Mucosa of gallbladder (tissue), 1 donor: Measurements from ENCODE around the gene ACER3. TPM values are rescaled to one million over a fixed set of nuclear protein-coding genes. Genes with fewer than 3 reads are reported as not detected.
"Not testable (repeated sequence)": the region's sequence is repeated elsewhere in the genome, so short reads cannot be mapped to it uniquely, and the experiment has no call there.

ENCODE experiments used
- DNase-seq: peaks from one replicate; pipeline ENCODE4 v3.0.0-alpha.2; 2020; ENCODE audit warnings: low spot score
- total RNA-seq: library from RNA; stranded (reverse); gene quantifications from one replicate; pipeline ENCODE4 v1.2.1, GENCODE V29; 2021
- donor health status: DM: no; HTN: no; CAD: no.

Gene ACER3
- total RNA-seq, 1 donor from 2014 or later: 23.5 TPM

DNA sequence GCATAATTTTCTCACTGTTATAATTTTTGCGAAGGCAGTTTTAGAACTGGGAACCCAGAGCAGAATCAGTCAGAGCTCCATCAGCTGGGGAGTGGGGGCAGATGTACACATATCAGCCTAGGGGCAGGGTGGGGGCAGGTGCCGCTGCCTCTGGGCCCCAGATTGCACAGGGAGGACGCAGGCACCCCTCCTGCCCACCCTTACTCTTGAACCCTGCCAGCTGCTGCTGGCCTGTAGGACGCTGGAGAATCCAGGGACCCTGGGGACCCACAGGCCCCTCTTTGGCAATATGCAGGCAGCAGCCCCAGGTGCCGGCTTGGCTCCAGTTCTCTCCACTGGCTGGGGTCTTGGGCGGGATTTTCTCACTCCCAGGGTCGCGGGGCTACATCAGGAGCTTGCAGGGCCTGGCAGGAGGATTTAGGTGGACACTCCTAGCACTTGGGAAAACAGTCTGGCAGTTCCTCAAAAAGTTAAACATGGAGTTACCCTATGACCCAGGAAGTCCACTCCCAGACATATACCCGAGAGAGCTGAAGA is 197.3 kb downstream of the ACER3 start:
- no peak for DNase-seq

DNA sequence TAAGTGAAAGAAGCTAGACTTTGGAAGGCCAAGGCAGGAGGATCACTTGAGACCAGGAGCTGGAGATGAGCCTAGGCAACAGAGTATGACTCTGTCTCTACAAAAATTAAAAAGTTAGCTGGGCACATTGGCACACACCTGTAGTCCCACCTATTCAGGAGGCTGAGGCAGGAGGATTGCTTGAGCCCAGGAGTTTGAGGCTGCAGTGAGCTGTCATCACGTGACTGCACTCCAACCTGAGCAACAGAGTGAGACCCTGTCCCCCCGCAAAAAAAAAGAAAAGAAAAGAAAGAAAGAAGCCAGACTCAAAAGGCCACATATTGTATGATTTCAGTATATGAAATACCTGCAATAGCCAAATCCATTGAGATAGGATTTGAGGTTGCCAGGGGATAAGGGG is 198.2 kb downstream of the ACER3 start:
- no peak for DNase-seq

GRCh38 chr11:77059806-77060205 is 199.1 kb downstream of the ACER3 start:
- DNase-seq: no peak

DNA sequence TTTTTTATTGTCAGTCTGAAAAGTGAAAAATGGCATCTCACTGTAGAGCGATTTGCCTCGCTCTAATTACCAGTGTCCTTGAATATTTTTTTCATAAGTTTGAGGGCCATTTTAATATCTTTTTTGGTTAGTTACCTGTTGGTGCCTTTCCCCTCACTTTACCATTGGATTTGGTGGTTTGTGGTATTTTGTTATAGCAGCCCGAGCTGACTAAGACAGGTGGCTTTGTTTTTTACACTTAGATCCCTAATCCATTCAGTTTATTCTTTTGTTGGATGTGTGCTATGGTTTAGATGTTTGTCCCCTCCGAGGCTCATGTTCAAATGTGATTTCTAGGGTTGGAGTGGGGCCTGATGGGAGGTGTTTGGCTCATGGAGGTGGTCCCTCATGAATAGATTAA is 199.5 kb downstream of the ACER3 start:
- no peak for DNase-seq

GRCh38 chr11:77061258-77061657 is 200.5 kb downstream of the ACER3 start:
- DNase-seq: not testable (repeated sequence)

- no peak for DNase-seq
Measured at GRCh38 chr11:77062924-77063323, 202.2 kb downstream of the ACER3 start.

DNA sequence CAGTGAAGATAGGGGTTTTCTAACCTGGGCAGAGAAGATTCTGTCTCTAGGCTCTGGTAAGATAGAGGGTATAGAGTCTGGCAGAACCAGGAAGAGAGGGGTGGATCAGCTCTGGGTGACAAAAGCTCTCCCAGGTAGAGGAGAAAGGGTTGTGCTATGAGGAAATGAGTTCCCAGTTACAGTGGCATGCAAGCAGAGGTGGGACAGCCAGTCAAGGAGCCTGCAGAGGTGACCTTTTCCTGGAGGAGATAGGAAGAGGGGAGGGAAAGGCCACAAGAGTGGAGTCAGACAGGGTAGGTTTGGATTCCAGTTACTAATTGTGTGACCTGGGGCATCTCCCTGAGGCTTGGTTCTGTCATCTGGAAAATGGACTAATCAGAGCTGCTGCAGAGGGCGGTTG is 202.7 kb downstream of the ACER3 start:
- DNase-seq: peak; percentile 41

DNA sequence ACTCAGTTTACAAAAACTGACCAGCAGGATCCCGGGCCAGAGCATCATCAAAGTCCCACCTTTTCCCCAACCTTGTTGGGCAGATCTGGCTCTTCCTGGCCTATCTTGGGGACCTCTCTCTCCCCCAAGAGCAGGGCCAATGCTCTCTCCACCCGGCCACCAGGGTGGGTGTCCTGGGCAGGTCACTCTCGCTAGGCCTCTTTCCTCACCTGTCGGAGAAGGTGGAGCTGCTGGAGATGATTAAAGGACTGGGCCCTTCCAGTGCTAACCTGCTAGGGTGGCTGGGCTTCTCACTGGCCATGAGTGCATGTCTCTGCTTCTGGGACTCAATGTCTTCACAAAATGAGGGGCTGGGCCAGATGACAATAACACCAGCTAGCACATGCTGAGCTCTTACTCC is 203.1 kb downstream of the ACER3 start:
- DNase-seq: no peak

GRCh38 chr11:77064648-77065217 is 204.0 kb downstream of the ACER3 start:
- no peak for DNase-seq

DNA sequence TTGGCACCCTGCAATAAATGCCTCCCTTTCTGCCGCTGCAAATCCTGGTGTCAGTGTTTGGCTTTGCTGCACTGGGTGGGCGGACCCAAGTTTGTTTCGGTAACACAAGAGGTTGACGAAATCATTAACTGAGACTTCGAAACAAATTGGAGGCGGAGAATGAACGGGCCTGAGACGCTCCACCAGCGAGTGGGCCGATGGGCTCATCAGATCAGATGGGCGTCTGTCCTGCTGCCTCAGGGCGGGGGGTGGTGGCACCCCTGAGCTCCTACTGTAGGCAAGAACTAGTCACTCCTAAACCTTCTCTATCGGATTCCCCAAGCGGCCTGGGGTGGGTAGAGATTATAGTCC is 205.1 kb downstream of the ACER3 start:
- peak; percentile 39 for DNase-seq

GRCh38 chr11:77066229-77067042 is 205.7 kb downstream of the ACER3 start, which contains the start of gene CAPN5:
CAPN5 (plus strand) TSS chr11:77066971; CDS start chr11:77084887, 17,916 bp downstream.
- peak; percentile 94 for DNase-seq

DNA sequence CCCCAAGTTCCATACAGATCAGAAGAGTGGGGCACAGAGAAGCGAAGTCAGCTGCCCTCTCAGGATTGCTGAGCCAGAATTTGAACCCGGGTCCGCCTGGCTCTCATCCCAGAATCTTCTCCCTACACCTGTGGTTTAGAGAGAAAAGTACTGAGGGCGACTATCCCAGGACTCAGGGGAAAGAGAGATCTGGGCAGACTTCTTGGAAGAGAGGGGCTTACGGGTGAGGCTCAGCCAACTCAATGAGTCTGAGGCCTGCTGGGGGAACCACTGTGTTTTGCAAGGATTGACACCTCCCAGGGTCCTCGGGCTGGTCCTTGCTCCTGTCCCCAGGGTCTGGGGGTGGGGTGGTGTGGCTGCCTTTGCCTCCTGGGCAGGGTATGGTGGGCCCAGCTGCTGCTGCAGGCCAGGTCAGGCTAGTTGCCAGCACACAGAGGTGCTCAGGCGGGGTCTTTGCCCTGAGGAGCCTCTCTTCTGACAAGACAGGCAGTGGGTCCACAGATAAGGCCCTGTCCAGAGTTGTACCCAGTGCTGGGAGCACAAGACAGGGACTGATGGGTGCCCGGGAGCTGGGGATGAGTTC is 207.2 kb downstream of the ACER3 start:
- DNase-seq: no peak

DNA sequence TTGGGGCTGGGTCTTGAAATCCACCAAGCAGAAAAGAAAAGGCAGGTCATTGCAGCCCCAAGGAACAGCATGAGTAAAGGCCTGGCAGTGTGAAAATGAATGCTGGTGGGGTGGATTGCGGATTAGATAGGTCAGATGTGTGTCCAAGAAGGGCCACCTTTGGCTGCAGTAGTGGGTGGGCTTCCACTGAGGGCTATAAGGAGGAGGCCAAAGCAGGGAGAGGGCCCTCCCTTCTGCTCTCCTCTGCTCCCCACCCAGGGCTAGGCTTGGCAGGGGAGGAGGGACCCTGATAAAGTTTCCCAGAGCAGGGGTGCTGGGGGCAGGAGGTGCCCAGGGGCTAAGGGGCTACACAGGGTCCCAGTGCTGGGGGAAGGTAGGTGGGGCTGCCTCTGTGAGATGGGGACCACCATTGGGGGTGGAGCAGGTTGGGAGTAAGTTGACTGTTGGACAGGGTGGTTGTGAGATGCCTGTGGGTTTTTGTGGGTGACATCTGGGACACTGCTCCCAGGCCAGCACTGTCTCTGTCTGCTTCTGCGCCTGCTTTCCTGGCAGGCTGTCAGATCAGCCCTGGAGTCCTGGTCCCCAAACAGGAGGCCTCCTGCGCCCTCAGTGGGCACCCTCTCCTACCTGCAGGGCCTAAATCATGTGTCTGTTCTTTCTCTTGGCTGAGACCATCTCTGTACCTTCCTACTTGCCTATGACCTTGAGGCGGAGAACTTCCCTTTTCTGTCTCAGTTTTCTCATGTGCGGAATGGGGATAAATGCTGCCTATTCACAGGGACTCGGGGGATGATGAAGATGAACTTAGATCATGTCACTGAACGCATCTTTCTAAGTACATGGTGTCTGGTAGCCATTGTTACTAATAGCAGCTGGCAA is 208.0 kb downstream of the ACER3 start:
- DNase-seq: no peak

DNA sequence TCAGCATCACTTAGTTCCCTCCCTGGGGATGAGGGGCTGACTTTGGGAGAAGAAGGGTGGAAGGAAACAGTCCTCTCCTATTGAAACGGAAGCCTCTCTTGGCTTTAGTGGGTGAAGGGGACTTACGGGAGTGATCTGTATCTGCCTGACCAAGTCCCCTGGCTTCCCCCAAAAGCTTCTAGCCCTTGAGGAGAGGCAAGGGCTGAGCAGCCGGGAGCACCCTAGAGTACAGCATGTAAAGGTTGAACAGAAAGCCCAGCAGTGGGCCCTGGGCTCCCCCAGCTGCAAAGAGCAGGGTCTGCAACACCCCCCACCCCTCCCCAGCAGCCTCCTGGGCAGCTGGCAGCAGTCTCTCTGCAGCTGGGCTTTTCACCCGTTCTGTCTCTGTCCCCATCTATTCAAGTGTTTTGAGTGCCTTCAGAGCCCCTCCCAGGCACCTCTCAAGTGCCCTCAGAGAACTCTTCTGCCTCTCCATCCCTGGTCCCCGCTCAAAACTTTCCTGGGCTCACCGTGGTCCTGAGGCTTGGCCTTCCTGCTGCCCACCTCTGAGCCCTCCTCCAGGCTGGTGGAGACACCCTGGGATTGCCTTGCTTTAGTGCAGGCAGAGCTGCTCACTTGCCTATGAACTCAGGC is 208.7 kb downstream of the ACER3 start:
- no peak for DNase-seq

GRCh38 chr11:77069969-77070582 is 209.4 kb downstream of the ACER3 start:
- DNase-seq: no peak

- no peak for DNase-seq
Measured at GRCh38 chr11:77071077-77071476, 210.4 kb downstream of the ACER3 start.

DNA sequence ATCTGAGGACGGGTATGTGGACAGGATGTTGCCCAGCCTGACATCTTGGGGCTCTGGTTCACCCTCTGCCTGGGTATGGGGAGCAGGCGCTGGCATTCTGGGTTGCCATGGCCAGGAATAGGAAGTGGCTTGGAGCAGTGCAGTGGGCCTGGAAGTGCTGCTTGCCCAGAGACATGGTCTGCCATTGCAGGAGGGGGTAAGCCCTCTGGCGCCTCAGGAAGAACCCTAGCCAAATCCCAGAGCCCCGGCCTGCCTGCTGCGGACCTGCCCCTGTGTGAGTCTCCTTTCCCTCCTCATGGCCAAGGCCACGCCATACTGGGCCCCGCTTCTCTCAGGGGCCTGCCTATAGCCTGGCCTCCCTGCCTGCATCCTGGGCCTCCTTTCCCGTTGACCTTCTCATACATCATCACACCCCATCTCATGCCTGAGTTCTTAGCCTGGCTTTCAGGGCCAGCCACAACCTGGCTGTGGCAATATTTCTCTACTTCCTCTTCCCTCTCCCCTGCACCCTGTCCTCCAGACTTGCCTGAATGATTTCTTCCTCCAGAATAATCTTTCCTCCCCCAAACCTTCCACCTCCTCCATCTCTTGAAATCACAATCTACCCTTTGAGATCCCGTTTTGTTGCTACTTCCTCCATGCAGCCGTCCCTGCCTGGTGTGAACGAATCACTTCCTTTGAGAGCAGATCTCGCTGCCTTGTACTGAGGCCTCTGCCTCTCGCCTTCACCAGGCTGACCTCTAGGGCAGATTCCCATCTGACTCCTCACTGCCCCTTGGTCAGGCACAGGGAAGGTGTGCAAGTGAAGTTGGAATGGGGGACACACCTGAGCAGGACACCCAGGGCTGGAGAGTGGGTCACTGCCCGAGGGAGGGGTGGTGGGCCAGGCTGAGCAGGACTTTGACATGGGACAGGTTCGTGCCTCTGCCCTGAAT is 211.2 kb downstream of the ACER3 start:
- DNase-seq: no peak

DNA sequence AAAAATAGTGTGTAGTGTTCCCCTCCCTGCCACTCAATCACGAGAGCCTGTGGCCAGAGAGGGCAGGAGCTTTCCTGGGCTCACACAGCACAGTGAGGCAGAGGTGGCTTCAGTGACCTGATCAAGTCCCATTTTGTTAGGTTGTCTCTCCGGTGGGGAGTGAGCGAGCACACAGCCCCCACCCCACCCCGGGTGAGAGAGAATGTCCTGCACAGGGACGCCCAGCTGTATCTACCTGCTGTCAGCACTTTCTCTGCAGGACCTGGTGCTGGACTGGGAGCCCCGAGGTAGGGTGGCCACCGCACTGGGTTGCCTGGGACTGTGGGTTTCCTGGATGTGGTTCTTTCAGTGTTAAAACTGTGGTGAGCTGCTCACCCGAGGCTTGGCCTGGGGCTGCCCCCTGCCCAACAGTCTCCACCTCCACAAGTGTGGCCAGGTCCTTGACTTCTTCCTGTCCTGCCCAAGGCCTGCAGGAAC is 212.2 kb downstream of the ACER3 start:
- DNase-seq: no peak

DNA sequence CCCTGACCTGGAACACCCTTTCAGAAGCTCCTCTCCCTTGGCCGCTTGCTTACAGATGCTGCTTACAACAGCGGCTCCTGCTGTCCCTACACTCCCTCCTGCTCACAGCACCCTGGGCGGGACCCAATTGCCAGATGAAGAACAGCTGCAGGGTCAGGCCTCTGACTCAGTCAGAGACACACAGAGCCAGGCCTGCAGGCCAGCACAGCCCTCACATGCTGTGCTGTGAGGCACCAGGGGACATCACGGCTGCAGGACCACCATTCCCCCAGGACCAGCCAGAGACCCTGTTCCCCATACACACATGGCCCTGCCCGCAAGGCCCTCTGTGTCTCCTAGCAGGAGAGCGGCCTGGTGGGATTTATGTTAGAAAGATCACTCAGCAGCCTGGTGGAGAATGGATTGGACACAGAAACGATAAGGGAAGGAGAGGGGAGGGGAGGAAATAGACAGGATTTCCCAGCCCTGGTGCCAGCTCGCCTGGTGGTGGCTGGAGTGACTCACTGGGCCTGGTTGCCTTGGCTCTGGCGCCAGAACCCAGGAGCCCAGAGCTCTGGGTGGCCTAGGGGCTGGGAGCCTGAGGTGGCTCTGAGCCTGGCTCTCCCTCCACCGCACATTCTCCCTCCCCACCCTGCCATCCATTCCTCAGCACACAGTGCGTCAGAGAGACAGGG is 212.7 kb downstream of the ACER3 start:
- DNase-seq: peak; percentile 86
